SU-DHL-6 (cell line): Measurements from ENCODE around the gene ENOX1.

Experiments used
- H2AFZ ChIP-seq: fragments of 200-600 bp; sonication (generic); 2 replicates; pipeline ENCODE4 v1.6.1; 2014; ENCODE audit warnings: low read depth, mild to moderate bottlenecking, moderate library complexity, mixed read lengths, antibody characterized with exemption, low read length; ENCODE audit not compliant: severe bottlenecking
- H3F3A ChIP-seq: fragments of 200-600 bp; shearing (Covaris generic); 2 replicates; pipeline ENCODE4 v1.6.0; 2016; ENCODE audit warnings: antibody characterized with exemption, mild to moderate bottlenecking; ENCODE audit not compliant: insufficient read depth
- H3K27ac ChIP-seq: fragments of 200-600 bp; sonication (generic); 2 replicates; pipeline ENCODE4 v1.5.1; 2016; ENCODE audit warnings: low read depth, mild to moderate bottlenecking, low read length, moderate library complexity, mixed read lengths
- H3K27me3 ChIP-seq: fragments of 200-600 bp; sonication (generic), shearing (Covaris generic); 2 replicates; pipeline ENCODE4 v1.6.0; 2014; ENCODE audit warnings: mild to moderate bottlenecking, low read length
- H3K36me3 ChIP-seq: fragments of 200-600 bp; sonication (generic); 2 replicates; pipeline ENCODE4 v1.6.1; 2014; ENCODE audit warnings: mild to moderate bottlenecking, low read length, mixed read lengths
- H3K4me2 ChIP-seq: fragments of 300-600, 200-600 bp; shearing (Covaris generic), sonication (generic); 2 replicates; pipeline ENCODE4 v1.6.0; 2014; ENCODE audit warnings: low read length, low read depth, mild to moderate bottlenecking; ENCODE audit not compliant: poor library complexity, severe bottlenecking
- H3K4me3 ChIP-seq: fragments of 200-600 bp; sonication (generic); 2 replicates; pipeline ENCODE4 v1.5.1; 2014; ENCODE audit warnings: antibody characterized with exemption, low read length, mild to moderate bottlenecking, mixed read lengths; ENCODE audit not compliant: insufficient read depth, poor library complexity, severe bottlenecking
- H3K79me2 ChIP-seq: fragments of 200-600 bp; sonication (generic); 2 replicates; pipeline ENCODE4 v1.6.1; 2014; ENCODE audit warnings: mild to moderate bottlenecking, low read length, moderate library complexity; ENCODE audit not compliant: insufficient read depth
- H3K9ac ChIP-seq: fragments of 200-600 bp; sonication (generic); 2 replicates; pipeline ENCODE4 v1.7.0; 2014; ENCODE audit warnings: mild to moderate bottlenecking, low read length
- H3K9me2 ChIP-seq: fragments of 200-600 bp; sonication (generic); replicated peaks from 2 replicates; pipeline ENCODE4 v1.6.1; 2014; ENCODE audit warnings: low read length; ENCODE audit not compliant: insufficient read depth
- H3K9me3 ChIP-seq: fragments of 200-600 bp; sonication (generic); 2 replicates; pipeline ENCODE4 v1.6.1; 2014; ENCODE audit warnings: low read length, mixed read lengths; ENCODE audit not compliant: insufficient read depth
- H4K20me1 ChIP-seq: fragments of 200-600 bp; sonication (generic); 2 replicates; pipeline ENCODE4 v1.6.1; 2014; ENCODE audit warnings: low read depth, mild to moderate bottlenecking, antibody characterized with exemption, low read length, moderate library complexity, mixed read lengths
- EZH2phosphoT487 ChIP-seq: fragments of 200-600 bp; sonication (generic), shearing (Covaris generic); conservative IDR thresholded peaks from 2 replicates; pipeline ENCODE4 v1.6.1; 2018; ENCODE audit warnings: mild to moderate bottlenecking, antibody characterized with exemption, low read length, moderate library complexity, mixed read lengths
- TF ChIP-seq, protein P1 (sequence below): fragments of 200-600 bp; sonication (generic); IDR thresholded peaks from one replicate; pipeline ENCODE4 v1.5.1; 2017; ENCODE audit warnings: antibody characterized with exemption, mild to moderate bottlenecking, low read length, moderate library complexity; ENCODE audit not compliant: insufficient read depth, poor library complexity, severe bottlenecking

ENOX1 gene

DNA sequence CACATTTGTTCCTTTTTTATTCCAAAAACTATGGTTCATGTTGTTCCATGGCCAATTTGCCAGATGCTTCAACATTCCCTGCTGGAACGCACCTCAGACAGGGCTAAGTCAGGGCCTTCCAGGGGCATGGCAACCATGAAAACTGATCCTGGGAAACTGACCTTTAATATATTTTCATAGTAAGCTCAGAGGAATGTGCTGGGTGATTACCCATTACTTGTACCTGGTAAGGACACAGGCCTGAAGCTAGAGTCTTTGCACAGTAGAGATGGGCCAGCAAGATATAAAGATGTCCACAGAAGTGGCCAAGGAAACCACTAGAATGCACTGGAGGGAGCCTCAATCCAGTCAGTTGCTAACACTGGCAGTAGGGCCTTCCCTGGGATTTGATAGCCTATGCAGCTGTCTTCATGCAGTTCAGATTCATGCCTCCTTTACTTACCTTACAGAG, 353.1 kb downstream of the ENOX1 start:
- Histone ChIP-seq H3K9ac (no peak overlapping the region), H2AFZ (no peak overlapping the region), H3K36me3 (no peaks in the 10 kb centered on the region), H3K4me3 (no peak overlapping the region), H4K20me1 (no peaks in the 10 kb centered on the region), H3K9me2 (no peaks in the 10 kb centered on the region), H3K27me3 (no peaks in the 10 kb centered on the region), H3F3A (no peaks in the 10 kb centered on the region), H3K27ac (no peak overlapping the region), H3K9me3 (no peaks in the 10 kb centered on the region), H3K4me2 (no peak overlapping the region), H3K79me2 (no peaks in the 10 kb centered on the region)
- TF ChIP-seq, protein P1, sequence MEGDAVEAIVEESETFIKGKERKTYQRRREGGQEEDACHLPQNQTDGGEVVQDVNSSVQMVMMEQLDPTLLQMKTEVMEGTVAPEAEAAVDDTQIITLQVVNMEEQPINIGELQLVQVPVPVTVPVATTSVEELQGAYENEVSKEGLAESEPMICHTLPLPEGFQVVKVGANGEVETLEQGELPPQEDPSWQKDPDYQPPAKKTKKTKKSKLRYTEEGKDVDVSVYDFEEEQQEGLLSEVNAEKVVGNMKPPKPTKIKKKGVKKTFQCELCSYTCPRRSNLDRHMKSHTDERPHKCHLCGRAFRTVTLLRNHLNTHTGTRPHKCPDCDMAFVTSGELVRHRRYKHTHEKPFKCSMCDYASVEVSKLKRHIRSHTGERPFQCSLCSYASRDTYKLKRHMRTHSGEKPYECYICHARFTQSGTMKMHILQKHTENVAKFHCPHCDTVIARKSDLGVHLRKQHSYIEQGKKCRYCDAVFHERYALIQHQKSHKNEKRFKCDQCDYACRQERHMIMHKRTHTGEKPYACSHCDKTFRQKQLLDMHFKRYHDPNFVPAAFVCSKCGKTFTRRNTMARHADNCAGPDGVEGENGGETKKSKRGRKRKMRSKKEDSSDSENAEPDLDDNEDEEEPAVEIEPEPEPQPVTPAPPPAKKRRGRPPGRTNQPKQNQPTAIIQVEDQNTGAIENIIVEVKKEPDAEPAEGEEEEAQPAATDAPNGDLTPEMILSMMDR: no peak
- TF ChIP-seq EZH2phosphoT487: no peak

DNA sequence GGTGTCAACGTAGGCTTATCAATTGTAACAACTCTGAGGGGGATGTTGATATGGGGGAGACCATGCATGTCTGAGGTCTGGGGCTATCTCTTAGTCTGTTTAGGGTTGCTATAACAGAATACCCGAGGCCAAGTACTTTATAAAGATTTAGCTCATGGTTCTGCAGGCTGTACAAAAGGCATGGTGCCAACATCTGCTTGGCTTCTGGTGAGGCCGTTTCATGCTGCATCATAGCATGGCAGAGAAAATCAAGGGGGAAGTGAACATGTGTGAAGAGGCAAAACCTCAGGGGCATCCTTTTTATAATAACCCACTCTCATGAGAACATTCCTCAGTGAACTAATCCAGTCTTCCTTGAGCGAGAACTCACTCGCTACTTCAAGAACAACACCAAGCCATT, 353.8 kb downstream of the ENOX1 start:
- H3K79me2 ChIP-seq: no peaks in the 10 kb centered on the region
- H3K9ac ChIP-seq: no peak overlapping the region
- H3K9me2 ChIP-seq: no peaks in the 10 kb centered on the region
- H2AFZ ChIP-seq: no peak overlapping the region
- no peaks in the 10 kb centered on the region for H3F3A ChIP-seq
- H3K9me3 ChIP-seq: no peaks in the 10 kb centered on the region
- H3K36me3 ChIP-seq: no peaks in the 10 kb centered on the region
- H3K27me3 ChIP-seq: no peaks in the 10 kb centered on the region
- no peaks in the 10 kb centered on the region for H4K20me1 ChIP-seq
- no peak overlapping the region for H3K4me3 ChIP-seq
- TF ChIP-seq EZH2phosphoT487: no peak
- H3K4me2 ChIP-seq: no peak overlapping the region
- no peak overlapping the region for H3K27ac ChIP-seq

DNA sequence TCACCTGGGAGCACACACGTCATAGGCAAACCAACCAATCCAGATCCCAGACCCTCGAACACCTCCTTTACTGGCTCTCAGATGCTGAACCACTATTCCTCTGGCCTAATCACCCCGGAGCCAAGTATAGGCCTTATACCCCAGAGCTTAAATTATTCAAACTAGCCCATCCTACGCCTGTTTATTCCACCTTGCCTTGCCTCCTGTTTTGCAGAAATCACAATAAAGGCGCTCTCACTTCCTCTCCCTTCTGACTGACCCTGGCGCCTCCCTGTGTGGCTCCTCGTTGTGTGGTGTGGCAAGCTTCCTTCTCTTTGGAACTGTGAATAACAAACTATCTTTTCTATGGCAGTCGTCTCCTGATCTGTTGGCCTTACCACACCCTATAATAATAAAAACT, 354.9 kb downstream of the ENOX1 start:
- Histone ChIP-seq H3K4me3 (no peak overlapping the region), H4K20me1 (no peaks in the 10 kb centered on the region), H3K36me3 (no peaks in the 10 kb centered on the region), H3K9me2 (no peaks in the 10 kb centered on the region), H3K9me3 (no peaks in the 10 kb centered on the region), H3F3A (no peaks in the 10 kb centered on the region), H3K79me2 (no peaks in the 10 kb centered on the region), H3K4me2 (no peak overlapping the region), H3K27ac (no peak overlapping the region), H3K27me3 (no peaks in the 10 kb centered on the region), H2AFZ (no peak overlapping the region), H3K9ac (no peak overlapping the region)
- TF ChIP-seq, protein P1: no peak
- TF ChIP-seq EZH2phosphoT487: no peak

DNA sequence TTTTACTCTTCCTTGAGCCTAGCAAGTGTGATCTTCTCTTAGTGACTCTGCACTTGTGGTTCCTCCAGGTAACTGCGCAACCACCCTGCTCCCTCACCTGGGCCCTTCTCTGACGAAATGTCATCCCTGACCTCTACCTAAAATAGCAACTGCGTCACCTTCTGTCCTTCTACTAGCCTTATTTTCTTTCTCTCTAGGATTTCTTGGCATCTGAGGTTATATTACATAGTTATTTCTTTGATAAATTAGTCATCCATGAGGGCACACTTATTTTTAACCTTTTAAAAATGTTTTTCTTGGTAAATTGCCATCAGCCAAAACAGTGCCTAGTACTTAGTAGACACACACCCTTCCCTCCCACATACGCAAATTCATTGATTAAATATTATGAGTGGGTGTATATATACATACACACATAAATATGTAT, 355.5 kb downstream of the ENOX1 start:
- H4K20me1 ChIP-seq: no peaks in the 10 kb centered on the region
- no peak overlapping the region for H3K27ac ChIP-seq
- H3K9ac ChIP-seq: no peak overlapping the region
- no peaks in the 10 kb centered on the region for H3K9me2 ChIP-seq
- H3K79me2 ChIP-seq: no peaks in the 10 kb centered on the region
- H3K27me3 ChIP-seq: no peaks in the 10 kb centered on the region
- TF ChIP-seq, protein P1: no peak
- no peak overlapping the region for H3K4me3 ChIP-seq
- no peaks in the 10 kb centered on the region for H3K36me3 ChIP-seq
- H3F3A ChIP-seq: no peaks in the 10 kb centered on the region
- H3K9me3 ChIP-seq: no peaks in the 10 kb centered on the region
- no peak overlapping the region for H3K4me2 ChIP-seq
- no peak overlapping the region for H2AFZ ChIP-seq
